GM18499 (cell line): ENCODE results near the gene YKT6.

ENCODE experiments used
- ATAC-seq: cut with Tn5 transposase; IDR thresholded peaks from one replicate; pipeline ENCODE4 v1.9.1; 2021; ENCODE audit warnings: moderate number of reproducible peaks; ENCODE audit not compliant: insufficient read depth, unreplicated experiment

The YKT6 gene

DNA sequence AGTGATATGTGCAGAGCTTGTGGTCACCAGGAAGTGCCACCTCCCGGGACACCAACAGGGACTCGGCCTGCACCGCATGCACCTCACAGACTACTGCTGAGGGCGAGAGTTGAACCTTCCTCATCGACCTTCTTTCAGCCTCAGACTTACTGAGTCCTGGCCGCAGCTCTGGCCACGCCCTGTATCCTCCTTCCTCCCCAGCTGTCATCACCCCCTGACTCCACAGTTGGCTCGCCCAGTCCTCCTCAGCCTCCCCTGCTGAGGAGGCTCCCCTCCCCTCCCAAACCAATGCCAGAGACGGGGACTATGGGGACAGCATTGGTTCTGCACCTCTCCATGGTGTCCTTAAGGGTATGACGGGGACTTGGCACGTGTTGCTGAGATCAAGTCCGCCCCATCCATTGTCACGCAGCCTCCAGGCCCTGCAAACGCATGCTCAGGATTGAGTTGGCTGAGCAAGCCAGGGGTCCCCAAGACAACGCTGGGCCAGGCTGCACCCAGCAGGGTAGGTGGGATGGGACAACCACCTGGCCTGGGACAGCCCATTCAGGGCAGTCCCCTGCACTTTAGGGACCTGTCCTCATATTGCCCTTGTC is 49.0 kb downstream of the YKT6 start:
- ATAC-seq, result no peak

DNA sequence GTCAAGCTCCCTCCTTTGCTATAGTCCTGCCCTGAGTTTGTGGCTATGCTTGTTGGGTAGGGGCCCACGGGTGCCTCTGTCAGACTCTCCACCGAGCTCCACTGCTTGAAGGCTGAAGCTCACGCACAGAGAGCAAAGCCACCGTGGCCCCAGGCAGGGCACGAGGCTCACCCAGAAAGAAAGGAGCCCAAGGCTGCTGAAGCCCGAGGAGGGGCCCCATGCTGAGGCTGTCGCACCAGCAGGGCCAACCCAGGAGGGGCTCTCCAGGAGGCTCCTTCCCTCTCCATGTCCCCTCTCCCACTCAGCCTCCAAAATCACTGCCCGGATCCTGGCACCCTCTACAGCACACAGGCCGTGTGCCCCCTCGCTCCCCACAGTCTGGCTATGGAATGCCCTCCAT is 50.5 kb downstream of the YKT6 start:
- ATAC-seq, result no peak

DNA sequence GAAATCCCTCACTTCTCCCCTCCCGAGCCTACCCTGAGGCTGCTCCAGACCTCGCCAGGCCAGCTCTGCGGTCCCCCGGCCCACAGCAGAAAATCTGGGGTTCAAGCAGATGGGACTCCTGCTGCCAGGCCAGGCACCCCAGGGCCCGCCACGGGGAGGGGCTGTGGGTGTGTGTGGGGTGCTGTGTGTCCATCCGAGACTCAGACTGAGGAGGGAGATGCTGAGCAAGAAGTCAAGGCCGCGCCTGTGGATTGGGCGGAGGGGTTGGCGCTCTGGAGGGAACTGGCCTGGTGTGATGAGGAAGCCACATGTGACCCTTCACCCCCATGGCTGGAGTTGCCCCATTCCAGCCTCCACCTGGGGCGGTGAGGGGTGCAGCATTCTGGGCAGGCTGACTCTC is 51.1 kb downstream of the YKT6 start:
- no peak for ATAC-seq

DNA sequence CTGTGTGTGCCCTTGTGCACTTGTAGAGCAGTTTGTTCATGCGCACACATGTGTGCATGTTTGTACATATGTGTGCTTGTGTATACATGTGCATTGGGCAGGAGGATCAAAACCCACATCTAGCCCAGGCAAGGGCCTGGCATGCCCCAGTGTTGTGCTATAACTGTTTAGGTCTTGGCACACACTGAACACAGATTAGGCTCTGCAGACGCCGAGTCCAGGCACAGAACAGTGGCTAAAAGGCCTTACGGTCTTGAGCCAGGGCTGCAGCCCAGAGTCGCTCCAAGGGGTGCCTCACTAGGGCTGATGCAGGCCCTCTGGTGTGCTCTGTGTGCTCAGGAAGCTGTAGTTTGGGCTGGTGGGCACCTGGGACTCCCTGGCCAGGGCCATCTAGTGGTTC is 55.7 kb downstream of the YKT6 start:
- ATAC-seq, result no peak

DNA sequence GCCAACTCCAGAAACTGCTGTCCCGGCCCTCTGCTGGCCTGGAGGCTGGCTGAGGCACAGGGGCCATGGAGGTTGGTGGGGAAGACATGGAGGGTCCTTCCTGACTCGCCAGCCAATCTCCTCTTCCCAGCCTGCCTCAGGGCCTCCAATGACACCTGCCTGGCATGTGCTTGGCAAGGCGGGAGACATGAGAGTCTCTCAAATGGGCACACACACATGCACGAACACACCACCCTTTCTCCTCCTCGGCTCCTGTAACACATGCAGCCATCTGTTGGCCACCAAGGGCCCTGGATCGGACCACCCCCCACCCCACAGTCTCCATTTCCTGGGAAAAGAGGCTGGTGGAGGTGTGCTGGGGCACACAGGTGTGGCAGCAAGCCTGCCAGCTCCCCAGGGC is 56.4 kb downstream of the YKT6 start:
- ATAC-seq, result no peak

DNA sequence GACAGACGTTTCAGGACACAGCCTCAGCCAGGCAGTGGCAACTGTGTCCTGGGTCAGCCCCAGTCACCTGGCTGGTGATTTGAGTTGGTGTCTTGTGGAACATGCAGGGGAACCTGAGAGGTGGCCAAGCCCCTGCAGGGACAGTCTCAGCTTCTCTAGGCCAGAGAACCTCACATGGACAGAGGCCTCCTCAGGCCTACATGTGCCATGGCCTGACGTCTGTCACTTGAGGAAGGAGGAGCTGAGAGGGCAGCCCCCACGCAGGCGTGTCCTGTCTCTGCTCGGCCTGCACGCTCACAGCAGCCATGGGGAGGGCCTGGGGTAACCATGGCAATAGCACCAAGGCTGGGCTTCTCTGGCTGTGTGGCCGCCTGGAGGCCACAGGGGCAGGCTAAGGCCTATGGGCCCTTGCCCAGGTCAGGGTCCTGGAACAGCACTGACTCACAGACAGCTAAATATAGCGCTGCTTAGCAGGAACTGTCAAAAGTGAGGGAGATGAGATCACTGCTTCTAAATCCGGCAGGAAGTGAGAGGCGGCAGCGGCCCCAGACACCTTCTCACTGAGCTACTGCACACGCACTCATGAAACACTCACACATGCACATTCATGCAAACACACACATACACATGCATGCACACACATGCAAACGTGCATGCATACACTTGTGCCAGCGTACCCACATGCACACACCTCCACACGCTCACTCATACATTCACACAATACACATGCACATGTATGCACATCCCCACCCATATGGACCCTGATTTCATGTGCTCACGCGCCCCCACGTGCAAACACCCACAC is 57.0 kb downstream of the YKT6 start:
- ATAC-seq, result peak; percentile 91

DNA sequence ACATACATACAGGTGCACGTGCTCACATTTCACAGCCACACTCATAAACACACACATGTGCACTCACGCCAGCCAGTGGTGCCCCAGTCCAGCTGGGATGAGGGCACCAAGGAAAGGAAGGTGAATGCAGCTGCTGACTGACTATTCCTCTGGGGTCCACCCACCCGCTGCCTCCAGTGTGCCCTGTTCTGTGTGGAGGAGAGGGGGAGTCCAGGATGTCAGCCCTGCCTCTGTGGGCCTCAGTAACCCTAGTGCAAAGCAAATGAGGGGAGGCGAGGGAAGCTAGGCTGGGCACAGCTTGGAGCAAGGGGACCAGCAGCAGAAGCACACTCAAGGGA is 57.6 kb downstream of the YKT6 start:
- no peak for ATAC-seq

DNA sequence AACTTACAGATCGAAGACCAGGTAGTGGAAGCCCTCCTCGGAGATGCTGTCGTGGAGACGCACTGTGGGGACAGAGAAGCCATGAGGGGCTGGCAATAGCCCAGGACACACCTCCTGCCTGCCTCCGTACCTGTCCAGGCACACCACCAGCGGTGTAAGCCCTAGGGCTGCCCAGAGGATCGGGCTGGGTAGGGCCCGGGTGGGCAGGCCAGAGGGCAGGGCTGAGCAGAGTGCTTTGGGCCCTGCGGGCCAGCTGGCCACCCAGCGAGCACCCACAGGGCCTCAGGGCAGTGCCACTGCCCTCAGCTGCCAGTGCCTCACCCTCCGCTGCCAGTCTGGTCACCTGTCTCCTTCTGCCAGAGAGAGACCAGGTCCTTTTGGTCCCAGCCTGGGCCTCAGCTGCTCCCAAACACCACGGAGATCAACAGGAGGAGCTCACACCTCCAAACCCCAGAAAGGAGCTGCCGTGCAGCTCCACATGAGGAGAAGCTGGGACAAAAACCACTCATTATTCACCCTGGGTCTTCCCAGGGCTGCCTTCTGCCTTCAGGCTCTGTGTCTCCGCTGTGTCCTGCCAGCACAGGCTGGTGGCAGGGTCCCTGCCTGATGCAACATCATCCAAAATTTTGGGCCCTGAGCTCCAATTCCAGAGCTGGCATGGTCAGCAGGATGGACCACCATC is 58.2 kb downstream of the YKT6 start:
- ATAC-seq, result no peak

DNA sequence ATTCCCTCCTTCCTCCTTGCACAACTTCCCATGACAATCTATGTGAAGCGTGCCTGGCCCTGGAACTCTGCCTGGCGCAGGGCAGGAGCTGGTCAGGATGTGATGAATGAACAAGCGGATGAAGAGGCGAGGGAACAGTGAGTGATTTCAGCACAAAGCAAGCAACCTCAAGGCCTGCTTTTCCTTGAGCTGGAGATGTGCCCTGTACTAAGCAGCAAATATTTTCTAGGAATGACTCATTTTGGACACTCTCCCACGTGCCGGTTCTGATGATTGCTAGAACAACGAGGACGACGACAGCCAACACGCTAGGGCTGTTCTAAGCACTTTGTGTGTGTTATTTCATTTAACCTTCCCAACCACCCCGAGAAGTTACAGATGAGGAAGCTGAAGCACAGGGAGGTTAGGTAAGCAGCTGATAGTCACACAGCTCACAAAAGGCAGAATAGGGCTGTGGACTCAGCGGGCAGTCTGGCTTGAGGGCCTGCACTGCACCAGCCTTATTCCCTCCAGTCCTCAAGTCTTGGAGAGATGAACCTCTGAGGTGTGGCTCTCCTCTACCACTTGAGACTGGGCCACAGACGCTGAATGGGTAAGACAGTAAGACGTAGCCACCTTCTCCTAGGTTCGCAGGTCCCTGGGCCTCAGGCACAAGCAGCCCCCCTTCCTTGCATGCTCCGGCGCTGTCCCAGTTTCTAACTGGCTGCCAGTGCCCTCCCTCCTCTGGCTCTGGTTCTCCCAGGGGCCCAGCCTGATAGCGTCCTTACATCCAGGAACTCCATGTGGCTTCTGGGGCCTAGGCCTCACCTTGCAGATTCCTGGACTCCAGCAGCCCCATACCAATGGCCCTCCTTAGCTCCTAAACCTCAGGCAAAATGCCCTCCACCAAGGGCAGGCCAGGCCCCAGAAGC is 59.0 kb downstream of the YKT6 start:
- no peak for ATAC-seq

DNA sequence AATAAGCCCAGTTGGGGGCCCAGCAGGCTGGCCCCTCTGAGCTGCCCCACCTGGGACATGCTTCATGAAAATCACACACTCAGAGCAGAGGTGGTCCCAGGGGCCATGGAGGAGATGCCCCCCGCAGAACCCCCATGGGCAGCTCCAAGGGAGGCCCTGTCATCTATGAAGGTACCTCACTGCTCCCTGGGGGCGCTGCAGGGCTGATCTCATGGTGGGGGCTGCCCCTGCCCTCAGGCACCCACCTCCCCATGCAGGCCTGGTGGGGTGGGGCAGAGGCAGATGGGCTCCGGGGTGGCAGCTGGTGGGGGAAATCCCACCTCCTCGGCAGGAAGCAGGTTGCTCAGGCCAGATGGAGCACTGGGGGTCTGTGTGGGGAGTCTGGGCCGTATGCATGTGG is 60.5 kb downstream of the YKT6 start:
- no peak for ATAC-seq

DNA sequence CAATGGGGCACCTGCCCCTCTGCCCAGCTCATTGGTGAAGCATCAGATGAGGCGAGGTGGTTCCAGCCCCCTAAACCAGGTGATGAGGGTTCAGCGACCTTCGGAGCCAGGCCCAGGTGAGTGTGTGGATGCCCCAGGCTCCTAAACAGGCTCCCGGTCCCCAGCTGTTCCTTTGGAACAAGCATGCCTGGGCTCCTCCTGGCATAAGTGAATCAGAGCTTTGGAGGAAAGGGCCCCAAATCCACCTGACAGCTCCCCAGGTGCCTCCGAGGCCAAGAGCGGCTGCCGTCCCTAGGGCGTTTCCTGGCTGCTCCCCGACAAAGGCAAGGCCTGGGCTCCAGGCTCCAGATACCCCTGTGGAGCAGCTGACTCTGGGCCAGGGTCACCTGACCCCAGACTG is 61.3 kb downstream of the YKT6 start:
- ATAC-seq, result no peak

DNA sequence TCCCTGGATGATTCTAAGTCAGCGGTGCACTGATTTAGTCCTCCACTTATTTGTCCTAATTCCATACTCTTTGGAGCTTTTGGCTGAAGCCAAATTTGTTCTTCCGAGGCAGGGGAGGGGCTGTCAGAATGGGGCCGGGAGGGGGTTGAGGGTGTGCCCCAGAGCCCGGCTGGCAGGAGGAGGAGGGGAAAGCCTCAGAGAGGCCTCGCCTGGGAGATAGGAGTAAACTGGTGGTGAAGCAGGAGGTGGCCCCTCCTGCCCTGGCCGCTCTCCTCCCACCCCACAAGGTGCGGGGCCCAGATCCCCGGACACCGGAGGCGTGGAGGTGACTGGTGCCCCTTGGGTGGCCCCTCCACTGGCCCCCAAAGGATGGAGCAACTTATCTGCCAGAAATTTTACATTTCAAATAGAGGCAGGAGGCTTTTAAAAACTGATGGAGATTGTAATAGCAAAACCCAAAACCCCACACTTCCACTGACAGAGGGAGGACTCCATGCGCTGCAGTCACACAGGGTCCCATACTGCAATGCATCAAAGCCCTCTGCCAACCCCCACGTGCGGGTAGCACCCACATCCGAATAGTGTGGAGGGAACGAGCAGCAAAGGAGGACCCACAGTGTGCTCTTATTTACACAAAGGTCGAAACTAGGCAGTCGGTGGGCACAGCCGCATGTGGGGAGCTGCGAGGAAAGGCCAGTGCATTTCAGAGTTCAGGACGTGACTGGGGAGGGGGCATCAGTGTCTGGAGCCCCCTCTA is 62.7 kb downstream of the YKT6 start:
- no peak for ATAC-seq
